HTERT RPE-1 (cell line): Measurements from ENCODE around the gene IFNGR1.
"Not testable (repeated sequence)": the region's sequence is repeated elsewhere in the genome, so short reads cannot be mapped to it uniquely, and the experiment has no call there.

ENCODE experiments used
- in situ Hi-C: fragments of 300-500 bp; cut with MboI; formaldehyde crosslinking; loops from 4 replicates; pipeline ENCODE4 v1.14.3; 2020; ENCODE audit warnings: low sequenced_read_pairs

The IFNGR1 gene

GRCh38 chr6:137236581-137237355, 17.6 kb upstream of the IFNGR1 start:
- in situ Hi-C loops, result no loop called here

DNA sequence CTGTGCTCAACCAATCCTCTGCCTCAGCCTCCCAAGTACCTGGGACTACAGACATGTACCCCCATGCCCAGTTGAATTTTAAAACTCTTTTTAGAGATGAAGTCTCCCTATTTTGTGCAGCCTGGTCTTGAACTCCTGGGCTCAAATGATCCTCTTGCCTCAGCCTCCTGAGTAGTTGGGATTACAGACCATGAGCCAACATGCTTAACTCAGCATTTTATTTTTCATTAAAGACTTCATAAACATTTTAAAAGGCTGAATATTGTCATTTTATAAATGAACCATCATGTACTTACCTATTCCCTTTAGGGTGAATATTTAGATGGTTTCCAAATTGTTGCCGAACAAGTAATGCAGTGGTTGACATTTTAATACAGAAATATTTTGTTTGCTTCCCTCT, 16.5 kb upstream of the IFNGR1 start:
- in situ Hi-C loops, result no loop called here

DNA sequence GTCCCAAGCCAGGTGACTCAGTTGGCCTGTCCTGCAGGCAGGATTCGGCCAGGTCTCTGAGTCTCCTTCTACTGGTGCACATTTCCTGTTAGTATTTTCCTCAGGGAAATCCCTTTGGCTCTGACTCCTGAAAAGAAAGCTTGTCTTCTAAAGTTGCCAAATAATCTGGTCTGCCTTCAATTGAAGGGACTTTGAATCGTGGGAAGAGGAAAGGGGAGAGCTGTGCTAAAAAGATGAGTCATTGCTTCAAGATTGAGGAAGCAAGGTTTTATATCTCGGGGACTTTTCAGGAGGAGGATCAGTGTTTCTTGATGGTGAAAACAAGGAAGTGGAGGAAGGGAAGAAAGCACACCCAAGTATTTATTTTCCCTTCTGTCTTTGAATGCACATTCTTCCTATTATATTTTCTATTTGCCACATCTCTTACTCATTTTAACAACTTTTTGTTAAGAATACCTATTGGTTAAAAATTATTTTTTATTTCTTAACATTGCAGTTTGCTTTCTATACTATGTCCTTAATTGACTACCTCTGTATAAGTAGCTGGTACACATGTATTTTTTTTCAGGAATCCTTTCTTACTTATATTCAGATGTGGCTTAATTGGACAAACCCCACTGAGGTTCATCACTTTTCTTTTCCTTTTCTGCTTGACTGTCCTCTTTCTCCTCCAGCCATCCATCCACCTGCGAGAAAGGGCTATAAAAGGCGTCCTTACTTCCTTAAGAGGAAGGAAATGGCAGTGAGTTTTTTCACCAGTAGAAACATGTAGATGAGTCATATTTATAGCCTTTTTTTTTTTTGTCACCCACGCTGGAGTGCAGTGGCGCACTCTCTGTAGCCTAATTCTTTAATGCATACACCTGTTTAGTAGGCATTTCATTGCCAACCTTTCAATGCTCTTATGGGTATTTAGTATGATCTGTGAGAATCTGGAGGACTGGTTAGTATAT, 15.0 kb upstream of the IFNGR1 start:
- in situ Hi-C loops, result no loop called here

- in situ Hi-C loops, result no loop called here
Observed at GRCh38 chr6:137231895-137232294, 12.7 kb upstream of the IFNGR1 start.

DNA sequence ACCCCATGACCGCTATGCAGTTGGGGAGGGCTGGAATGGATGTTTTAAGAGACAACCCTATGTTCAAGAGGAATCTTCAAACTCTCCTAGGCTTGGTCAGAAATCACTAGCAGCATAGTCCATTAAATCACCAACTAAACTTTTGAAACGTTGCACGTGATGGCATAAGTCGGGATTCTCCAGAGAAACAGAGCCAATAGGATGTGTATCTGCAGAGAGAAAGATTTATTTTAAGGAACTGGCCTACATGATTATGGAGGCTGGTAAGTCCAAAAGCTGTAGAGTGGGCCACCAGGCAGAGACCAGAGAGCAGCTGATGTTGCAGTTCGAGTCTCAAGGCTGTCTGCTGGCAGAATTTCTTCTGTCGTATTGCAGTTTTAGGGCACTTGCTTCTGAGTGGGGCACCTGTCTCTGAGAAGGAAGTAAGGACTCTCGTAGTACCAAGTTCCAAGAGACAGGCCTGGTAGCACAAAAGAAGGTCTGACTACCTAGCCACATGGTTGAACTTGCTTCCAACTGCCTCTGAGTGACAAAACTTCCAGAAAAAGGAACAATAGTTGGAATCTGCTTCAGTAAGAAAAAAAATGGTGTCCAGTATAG, 11.9 kb upstream of the IFNGR1 start:
- in situ Hi-C loops, result no loop called here

DNA sequence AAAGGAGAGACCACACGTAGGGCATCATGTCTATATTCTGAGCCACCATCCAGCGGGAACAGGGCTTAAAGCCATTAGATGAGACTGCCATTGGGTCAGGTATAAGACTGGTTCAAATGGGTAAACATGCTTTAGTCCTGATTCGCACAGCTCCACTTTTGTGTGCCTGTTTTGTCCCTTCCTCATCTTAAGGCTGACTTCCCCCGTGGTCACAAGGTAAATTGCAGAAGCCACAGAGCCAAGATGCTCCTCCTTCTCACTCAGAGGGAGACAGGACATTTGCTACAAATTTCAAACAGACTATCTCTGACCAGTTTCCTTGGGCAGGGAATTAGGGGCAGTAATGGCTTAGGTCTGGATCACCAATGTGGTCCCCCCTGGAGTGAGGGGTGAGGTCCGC, 11.4 kb upstream of the IFNGR1 start:
- in situ Hi-C loops, result no loop called here

DNA sequence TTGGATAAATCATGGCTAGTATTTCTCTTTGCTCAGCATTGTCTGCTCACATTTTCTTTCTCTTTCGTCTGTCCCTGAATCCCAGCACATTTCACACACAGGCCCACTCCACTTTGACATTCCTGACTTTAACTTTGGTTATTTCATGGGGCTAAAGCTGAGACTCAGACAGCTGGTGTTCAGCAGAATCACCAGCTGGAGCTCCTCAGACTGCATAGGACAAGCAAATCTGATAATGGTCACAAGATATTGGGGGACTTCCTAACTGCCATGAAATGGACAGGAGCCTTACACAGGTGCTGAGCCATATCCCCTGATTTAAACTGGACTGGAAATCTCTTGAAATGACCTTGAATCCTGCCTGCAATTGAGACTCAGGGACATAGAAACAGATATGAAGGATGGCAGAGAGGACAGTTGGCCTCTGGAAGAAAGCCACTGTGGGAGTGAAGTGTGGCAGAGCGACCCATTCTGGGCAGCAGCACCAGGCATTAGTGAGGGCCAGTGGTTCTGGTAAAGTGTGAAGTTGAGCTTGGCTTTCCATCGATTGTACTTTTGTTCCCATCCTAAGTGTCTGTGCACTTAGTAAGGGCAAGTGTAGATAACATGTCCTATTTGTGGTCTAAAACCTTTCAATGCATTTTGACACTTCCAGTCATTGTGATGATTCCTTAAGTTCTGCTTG, 10.0 kb upstream of the IFNGR1 start:
- in situ Hi-C loops, result no loop called here

DNA sequence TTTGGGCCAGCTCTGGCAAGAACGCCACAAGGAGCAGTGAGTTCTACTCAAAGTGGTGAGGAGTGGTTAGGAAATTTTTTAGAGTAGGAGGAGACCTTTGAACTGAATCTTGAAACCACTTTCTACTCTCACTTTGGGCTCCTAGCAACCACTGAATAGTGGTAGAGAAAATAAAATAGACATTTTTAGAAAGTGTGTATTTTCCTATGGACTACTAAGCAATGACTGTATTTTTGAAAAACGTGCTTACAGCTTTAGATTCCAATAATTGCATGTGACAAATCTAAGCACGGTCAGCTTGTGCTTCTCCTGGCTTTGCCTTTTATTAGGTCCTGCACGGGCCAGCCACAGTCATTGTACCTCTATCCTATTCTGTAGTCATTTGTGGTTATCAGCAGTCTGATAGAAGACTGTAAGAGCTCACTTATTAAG, 8.7 kb upstream of the IFNGR1 start:
- in situ Hi-C loops, result no loop called here

GRCh38 chr6:137226697-137227096, 7.5 kb upstream of the IFNGR1 start:
- in situ Hi-C loops, result no loop called here

- in situ Hi-C loops, result no loop called here
Observed at GRCh38 chr6:137224799-137225198, 5.6 kb upstream of the IFNGR1 start.

- in situ Hi-C loops, result no loop called here
Observed at GRCh38 chr6:137223370-137224131, 4.4 kb upstream of the IFNGR1 start.

DNA sequence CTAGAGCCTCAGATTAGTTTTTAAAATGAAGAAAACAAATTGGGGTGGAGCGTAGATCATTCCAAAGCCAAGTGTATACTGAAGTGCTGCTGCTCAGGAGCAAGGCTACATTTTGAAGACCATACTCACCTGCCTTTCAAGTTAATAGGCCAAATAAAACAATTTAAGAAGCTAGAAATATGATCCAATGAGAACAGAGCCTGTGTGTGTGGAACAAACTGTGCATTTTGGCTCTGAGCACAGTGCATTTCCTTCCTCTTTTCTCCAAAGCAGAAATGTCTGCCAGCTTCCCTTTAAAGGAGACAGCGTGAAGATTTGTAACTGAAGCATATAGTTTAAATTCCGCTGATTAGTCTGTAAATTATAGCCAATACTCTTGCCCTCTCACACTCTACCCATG, 3.2 kb upstream of the IFNGR1 start:
- in situ Hi-C loops, result no loop called here

DNA sequence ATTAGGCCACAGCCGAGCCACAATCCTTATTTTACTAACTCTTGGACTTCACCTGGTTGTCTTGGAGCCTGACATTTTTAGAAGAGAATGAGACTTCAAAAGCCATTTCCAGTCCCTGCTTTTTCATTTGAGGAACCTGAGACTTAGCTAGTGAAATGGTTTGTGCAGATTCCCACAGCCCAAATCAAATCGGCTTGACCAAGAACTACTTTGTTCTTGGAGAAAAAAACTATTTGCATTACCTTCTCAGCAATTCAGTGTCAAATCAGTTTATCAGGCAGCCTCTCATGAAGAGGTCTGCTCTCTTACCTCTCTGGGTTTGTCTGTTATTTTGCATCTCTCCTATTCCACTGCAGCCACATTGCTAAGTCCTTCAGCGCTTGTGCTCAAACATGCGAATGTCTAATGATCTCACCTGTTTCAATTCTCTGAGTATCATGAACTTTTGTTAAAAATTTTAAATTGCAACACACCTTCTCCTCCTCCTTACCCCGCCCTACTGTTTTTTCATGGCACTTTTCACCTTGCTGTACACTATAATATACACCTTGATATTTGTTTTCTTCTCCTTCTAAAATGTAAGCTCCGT, 573 bp upstream of the IFNGR1 start:
- in situ Hi-C loops, result no loop called here

DNA sequence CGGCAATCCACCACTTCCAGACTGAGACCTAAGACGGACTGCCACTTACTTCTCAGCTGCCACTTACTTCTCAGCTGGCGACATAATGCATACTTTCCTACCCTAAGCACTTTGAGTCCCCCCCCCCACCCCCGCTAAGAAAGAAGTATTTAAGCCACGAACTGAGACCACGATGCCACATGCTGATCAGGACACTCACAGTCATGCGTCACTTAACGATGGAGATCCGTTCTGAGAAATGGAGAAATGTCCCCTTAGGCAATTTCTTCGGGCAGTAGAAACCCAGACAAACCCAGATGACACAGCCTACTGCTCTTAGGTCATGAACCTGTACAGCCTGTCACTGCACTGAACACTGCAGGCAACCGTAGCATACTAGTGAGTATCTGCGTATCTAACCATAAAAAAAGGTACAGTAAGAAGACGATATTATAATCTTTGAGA, 690 bp downstream of the IFNGR1 start:
- in situ Hi-C loops, result no loop called here

- in situ Hi-C loops, result no loop called here
Observed at GRCh38 chr6:137217801-137218472, 1.2 kb downstream of the IFNGR1 start.

- in situ Hi-C loops, result no loop called here
Observed at GRCh38 chr6:137216875-137217553, 2.2 kb downstream of the IFNGR1 start.

DNA sequence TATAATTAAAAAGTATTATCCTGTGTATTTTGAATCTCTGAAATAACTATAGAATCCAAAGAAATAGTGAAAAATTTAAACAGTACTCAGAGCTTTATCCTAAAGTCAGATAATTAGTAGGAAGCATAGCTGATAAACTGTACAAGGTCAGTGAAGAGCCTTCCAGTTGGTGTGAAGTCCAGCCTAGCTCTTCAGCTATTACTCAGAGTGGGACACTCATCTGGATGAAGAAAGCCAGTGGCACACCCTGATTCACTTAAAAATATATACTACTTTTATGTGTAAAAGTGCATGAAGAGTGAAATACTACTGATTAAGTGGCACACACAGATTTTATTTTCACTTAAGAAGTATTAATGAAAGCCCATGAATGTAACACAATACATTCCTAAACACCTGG, 3.1 kb downstream of the IFNGR1 start:
- in situ Hi-C loops, result no loop called here

DNA sequence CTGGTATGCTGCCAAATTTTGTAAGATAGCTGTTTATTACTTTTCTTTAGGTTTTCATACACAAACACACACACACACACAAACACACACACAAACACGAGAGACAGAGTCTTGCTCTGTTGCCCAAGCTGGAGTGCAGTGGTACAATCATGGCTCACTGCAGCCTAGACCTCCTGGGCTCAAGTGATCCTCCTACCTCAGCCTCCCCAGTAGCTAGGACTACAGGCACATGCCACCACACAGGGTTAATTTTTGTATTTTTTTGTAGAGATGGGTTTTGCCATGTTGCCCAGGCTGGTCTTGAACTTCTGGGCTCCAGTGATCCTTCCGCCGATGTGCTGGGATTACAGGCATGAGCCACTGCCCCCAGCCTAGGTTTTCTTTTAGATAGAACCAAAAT, 3.6 kb downstream of the IFNGR1 start:
- in situ Hi-C loops, result not testable (repeated sequence)

DNA sequence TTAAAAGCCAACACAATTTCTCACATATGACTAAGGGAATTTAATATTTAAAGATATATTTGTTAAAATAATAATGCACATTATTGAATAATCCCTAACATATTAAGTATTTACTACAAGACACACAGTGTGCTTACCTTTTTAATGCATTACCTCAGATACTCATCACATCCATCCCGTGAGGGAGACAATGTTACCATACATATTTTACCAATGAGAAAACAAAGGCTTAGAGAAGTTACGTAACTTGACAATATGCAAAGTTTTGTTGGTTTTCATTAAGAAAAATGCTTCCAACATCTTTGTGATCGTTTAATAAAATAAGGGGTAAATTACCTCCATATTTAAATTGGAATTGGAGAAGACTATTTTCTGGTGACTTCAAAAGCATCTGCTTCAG, 4.3 kb downstream of the IFNGR1 start:
- in situ Hi-C loops, result no loop called here
